Body of pancreas (tissue), 4 donors: ENCODE results near the gene SRBD1. TPM values are rescaled to one million over a fixed set of nuclear protein-coding genes. Genes with fewer than 3 reads are reported as not detected.

Source experiments
- ATAC-seq: fragments of 150-250 bp; one replicate; pipeline ENCODE4 v1.9.1; 2016
- DNase-seq, 4 donors: peaks; one replicate each; pipeline ENCODE4 v3.0.0-alpha.2; 2019
- H3K27ac ChIP-seq, 4 donors: fragments of 200-600 bp; sonication (generic); 1 replicate in 3 of 4; 2 replicates in 1 of 4; pipeline versions ENCODE4 v1.5.1 to v1.6.1; 2016 to 2019; ENCODE audit warnings: mild to moderate bottlenecking in 1 of 4, mixed read lengths in 1 of 4, moderate library complexity in 1 of 4
- H3K27me3 ChIP-seq, 2 donors: fragments of 200-600 bp; sonication (generic); one replicate each; pipeline ENCODE4 v1.6.0; 2016; ENCODE audit warnings: mild to moderate bottlenecking in 1 of 2
- H3K36me3 ChIP-seq, 2 donors: fragments of 200-600 bp; sonication (generic); replicated peaks in 1 of 2; 2 replicates each; pipeline ENCODE4 v1.5.1; 2016; ENCODE audit warnings: low read depth in 2 of 2; ENCODE audit not compliant: insufficient read depth in 1 of 2
- H3K4me1 ChIP-seq: fragments of 200-600 bp; sonication (generic); one replicate; pipeline ENCODE4 v1.6.0; 2016
- H3K4me3 ChIP-seq, 2 donors: fragments of 200-600 bp; sonication (generic); 1 replicate in 1 of 2; 2 replicates in 1 of 2; pipeline ENCODE4 v1.5.1; 2016 to 2019
- H3K9me3 ChIP-seq, 3 donors: fragments of 200-600 bp; sonication (generic); 1 replicate in 2 of 3; 2 replicates in 1 of 3; pipeline ENCODE4 v1.5.1; 2016
- POLR2A ChIP-seq, 3 donors: fragments of 450-650 bp; IDR thresholded peaks; one replicate each; pipeline ENCODE4 v1.6.1; 2016; ENCODE audit warnings: antibody characterized with exemption in 3 of 3, mild to moderate bottlenecking in 2 of 3
- WGBS, 2 donors: methylation state at CpG; one replicate each; pipeline ENCODE4 v1.1.5; 2017; 5-methylcytosine and 5-hydroxymethylcytosine counted together
- intact Hi-C: fragments of 100-400 bp; cut with DNase I; formaldehyde crosslinking; loops from one replicate; pipeline ENCODE4 v1.15.1; 2023
- total RNA-seq, 2 donors: library from RNA; depleted of rRNA; stranded (reverse); fragments of >200 nt; gene quantifications; one replicate each; pipeline ENCODE4 v1.1.0, GENCODE V29; 2016
- TF ChIP-seq, protein P1 (sequence below), 7 experiments: fragments of 450-650 bp in 4 of 7; fragments of 200-600 bp in 3 of 7; sonication (generic) in 3 of 7; IDR thresholded peaks; one replicate each; pipeline ENCODE4 v1.5.1; 2016 to 2019; ENCODE audit warnings: antibody characterized with exemption in 7 of 7

The SRBD1 gene
- total RNA-seq, 2 donors from 2014 or later, result 14.8 to 21.4 TPM

DNA sequence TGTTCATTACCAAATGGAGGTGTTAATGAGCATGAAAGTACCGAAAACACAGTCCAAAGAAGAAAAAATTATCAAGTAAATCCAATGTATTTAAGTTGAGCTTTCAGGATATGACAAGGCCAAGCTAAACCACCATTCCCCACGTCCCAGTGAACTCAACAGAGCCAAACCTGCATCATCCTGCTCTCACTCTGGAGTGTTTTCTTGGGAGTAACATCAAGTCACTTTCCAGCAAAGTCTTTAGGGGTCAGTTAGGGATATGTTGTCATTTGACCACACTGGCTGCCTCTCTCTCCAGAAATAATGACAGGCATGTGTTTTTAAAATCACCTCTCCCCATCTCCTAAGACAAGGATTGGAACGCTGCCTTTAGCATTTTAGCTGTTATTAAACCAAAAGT is 140.5 kb downstream of the SRBD1 start:
- Histone ChIP-seq H3K4me3 (no peak overlapping the region), H3K27ac (peak overlapping the region in 3 of 4 donors; percentile 74 to 88 (median 84)), H3K4me1 (peaks cover 32% of the 10 kb centered on the region), H3K9me3 (no peaks in the 10 kb centered on the region), H3K27me3 (no peaks in the 10 kb centered on the region), H3K36me3 (no peaks in the 10 kb centered on the region)
- ATAC-seq (no peak), DNase-seq (no peak)
- WGBS, 2 donors, result 81% methylated on average over 3 of the region's 3 CpGs
- TF ChIP-seq, protein P1, sequence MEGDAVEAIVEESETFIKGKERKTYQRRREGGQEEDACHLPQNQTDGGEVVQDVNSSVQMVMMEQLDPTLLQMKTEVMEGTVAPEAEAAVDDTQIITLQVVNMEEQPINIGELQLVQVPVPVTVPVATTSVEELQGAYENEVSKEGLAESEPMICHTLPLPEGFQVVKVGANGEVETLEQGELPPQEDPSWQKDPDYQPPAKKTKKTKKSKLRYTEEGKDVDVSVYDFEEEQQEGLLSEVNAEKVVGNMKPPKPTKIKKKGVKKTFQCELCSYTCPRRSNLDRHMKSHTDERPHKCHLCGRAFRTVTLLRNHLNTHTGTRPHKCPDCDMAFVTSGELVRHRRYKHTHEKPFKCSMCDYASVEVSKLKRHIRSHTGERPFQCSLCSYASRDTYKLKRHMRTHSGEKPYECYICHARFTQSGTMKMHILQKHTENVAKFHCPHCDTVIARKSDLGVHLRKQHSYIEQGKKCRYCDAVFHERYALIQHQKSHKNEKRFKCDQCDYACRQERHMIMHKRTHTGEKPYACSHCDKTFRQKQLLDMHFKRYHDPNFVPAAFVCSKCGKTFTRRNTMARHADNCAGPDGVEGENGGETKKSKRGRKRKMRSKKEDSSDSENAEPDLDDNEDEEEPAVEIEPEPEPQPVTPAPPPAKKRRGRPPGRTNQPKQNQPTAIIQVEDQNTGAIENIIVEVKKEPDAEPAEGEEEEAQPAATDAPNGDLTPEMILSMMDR (IDR thresholded peaks at IDR 0.05), result no peak
- no peak for TF ChIP-seq POLR2A (IDR thresholded peaks at IDR 0.05)
- intact Hi-C loops, result no loop called here

DNA sequence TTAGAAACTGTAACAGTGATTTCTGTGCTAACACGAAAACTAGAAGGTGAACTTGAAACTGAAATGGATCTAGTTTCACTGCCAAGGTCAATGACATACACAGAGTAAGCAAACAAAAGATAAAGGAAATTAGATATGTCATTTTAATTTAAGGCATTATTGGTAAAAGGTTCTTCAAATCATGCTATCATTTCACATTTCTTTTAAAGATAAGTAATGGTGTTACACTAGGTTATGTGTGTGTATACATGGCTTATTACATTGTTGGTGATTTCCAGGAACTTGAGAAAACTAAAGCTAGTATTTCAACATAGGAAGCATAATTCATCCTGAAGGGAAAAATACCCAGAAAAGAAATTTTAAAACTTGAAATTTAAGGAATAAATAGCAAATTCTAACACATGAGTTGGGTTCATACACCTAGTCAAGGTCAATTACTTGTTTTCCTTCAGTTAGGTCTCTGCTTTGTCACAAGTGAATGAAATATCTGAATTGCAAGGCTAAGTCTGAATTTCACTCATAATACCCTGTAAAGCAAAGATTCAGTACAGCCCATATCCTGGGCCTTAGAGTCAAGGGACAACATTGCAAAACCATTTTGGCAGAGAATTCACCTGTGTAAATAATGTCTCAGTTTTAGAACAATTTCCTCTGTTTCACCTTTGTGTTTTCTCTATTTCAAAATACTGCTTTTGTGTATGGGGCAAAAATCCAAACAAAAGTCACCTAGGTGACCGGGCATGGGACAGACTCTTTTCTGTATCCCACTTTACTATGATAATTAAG is 141.6 kb downstream of the SRBD1 start:
- Histone ChIP-seq H3K4me3 (no peak overlapping the region), H3K27ac (peak overlapping the region; percentile 65 to 88 (median 79)), H3K27me3 (no peaks in the 10 kb centered on the region), H3K36me3 (no peaks in the 10 kb centered on the region), H3K4me1 (peaks cover 32% of the 10 kb centered on the region), H3K9me3 (no peaks in the 10 kb centered on the region)
- DNase-seq (peak; percentile 21 to 65 (median 34)), ATAC-seq (peak; percentile 96)
- intact Hi-C loops, result no loop called here
- TF ChIP-seq POLR2A (IDR thresholded peaks at IDR 0.05), result no peak
- TF ChIP-seq, protein P1 (IDR thresholded peaks at IDR 0.05), result no peak
- 14 to 15% methylated on average over 2 of the region's 2 CpGs for WGBS, 2 donors

DNA sequence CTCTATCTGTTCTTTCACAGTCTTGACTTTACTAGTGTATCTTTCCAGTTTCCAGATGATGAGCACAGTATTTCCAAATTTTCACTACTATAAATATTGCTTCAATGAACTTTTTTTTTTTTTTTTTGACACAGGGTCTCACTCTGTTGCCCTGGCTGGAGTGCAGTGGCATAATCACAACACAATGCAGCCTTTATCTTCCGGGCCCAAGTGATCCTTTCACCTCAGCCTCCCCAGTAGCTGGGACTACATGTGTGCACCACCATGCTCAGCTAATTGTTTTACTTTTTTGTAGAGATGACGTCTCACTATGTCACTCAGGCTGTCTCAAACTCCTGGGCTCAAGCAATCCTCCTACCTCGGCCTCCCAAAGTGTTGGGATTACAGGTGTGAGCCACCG is 142.8 kb downstream of the SRBD1 start:
- Histone ChIP-seq H3K4me1 (peaks cover 32% of the 10 kb centered on the region), H3K9me3 (no peaks in the 10 kb centered on the region), H3K27ac (peak overlapping the region in 2 of 4 donors; percentile 74 to 84), H3K36me3 (no peaks in the 10 kb centered on the region), H3K4me3 (no peak overlapping the region), H3K27me3 (no peaks in the 10 kb centered on the region)
- no peak for DNase-seq
- intact Hi-C loops, result no loop called here
- no peak for ATAC-seq
- TF ChIP-seq, protein P1 (IDR thresholded peaks at IDR 0.05), result no peak
- TF ChIP-seq POLR2A (IDR thresholded peaks at IDR 0.05), result no peak
- WGBS, 2 donors, result 83 to 98% methylated on average over 4 of the region's 4 CpGs

DNA sequence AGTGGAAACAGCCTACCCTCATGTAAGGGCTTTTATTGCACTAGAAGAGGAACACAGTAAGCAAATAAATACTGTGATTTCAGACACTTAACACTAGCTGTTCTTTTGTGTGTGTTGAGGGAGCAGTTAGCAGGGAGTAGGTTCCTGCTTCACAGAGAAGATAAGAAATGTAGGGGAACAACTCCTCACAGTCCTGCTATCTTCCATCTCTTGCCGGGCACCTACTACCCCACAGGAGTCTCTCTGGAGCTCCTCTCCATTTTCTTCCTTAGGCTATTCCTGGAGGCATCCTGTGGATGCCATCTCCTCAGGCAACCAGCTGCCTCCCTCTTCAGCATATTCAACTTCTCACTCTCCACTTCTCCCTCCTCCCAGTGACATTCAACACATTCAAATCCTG is 145.0 kb downstream of the SRBD1 start:
- ATAC-seq, result no peak
- no peak for TF ChIP-seq POLR2A (IDR thresholded peaks at IDR 0.05)
- TF ChIP-seq, protein P1 (IDR thresholded peaks at IDR 0.05), result no peak
- no peaks in the 10 kb centered on the region for H3K27me3 ChIP-seq
- no peaks in the 10 kb centered on the region for H3K9me3 ChIP-seq
- no peak overlapping the region for H3K27ac ChIP-seq
- 61 to 64% methylated on average over 1 of the region's 1 CpG for WGBS, 2 donors
- intact Hi-C loops, result no loop called here
- no peaks in the 10 kb centered on the region for H3K36me3 ChIP-seq
- no peak overlapping the region for H3K4me3 ChIP-seq
- no peak for DNase-seq
- H3K4me1 ChIP-seq, result peaks cover 28% of the 10 kb centered on the region

DNA sequence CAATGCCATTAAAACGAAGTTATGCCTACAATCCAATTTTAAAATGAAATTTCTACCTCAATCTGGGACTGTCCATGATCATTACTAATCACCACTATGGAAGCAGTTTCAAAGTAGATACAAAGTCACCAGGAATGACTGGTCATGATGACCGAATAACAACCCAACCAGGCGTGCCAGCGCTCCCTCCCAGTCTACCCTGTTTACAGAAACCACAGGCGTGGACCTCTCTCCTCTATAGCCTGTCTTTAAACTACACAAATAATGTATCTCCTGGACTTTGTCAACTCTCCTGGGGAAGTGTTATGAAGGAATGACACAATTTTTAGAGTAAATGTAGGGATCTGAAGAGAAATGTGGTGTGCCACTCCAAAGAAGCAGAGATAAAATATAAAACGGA is 150.2 kb downstream of the SRBD1 start:
- no peaks in the 10 kb centered on the region for H3K27me3 ChIP-seq
- no peak overlapping the region for H3K4me3 ChIP-seq
- H3K9me3 ChIP-seq, result no peaks in the 10 kb centered on the region
- peak overlapping the region in 1 of 4 donors; percentile 3 for H3K27ac ChIP-seq
- no peaks in the 10 kb centered on the region for H3K36me3 ChIP-seq
- peaks cover 38% of the 10 kb centered on the region for H3K4me1 ChIP-seq
- DNase-seq (no peak), ATAC-seq (no peak)
- TF ChIP-seq, protein P1 (IDR thresholded peaks at IDR 0.05), result no peak
- TF ChIP-seq POLR2A (IDR thresholded peaks at IDR 0.05), result no peak
- WGBS, 2 donors, result 92 to 93% methylated on average over 6 of the region's 6 CpGs
- intact Hi-C loops, result no loop called here
